Type B pancreatic cell (in vitro differentiated cells): ENCODE data around the gene KIF3B. TPM values are rescaled to one million over a fixed set of nuclear protein-coding genes. Genes with fewer than 3 reads are reported as not detected.

Experiments used
- DNase-seq: peaks from one replicate; pipeline ENCODE4 v3.0.0; 2021; ENCODE audit warnings: mixed read lengths; ENCODE audit not compliant: unreplicated experiment; ENCODE audit errors: extremely low spot score
- H3K27ac Mint-ChIP-seq: 2 replicates; pipeline ENCODE4 v1.8.0; 2021; ENCODE audit warnings: mild to moderate bottlenecking, mixed read lengths
- H3K27me3 Mint-ChIP-seq: 2 replicates; pipeline ENCODE4 v1.8.0; 2021; ENCODE audit warnings: mixed read lengths
- H3K36me3 Mint-ChIP-seq: 2 replicates; pipeline ENCODE4 v1.8.0; 2021; ENCODE audit warnings: mixed read lengths
- H3K4me1 Mint-ChIP-seq: one replicate; pipeline ENCODE4 v1.8.0; 2021; ENCODE audit warnings: mixed read lengths; ENCODE audit not compliant: unreplicated experiment
- H3K4me3 Mint-ChIP-seq: 2 replicates; pipeline ENCODE4 v1.8.0; 2021; ENCODE audit warnings: mild to moderate bottlenecking, mixed read lengths
- H3K9me3 Mint-ChIP-seq: 2 replicates; pipeline ENCODE4 v1.8.0; 2021; ENCODE audit warnings: mixed read lengths
- CTCF ChIP-seq: fragments of 200-600 bp; sonication (generic); conservative IDR thresholded peaks from 2 replicates; pipeline ENCODE4 v1.5.0; 2021; ENCODE audit warnings: antibody characterized with exemption, mild to moderate bottlenecking
- total RNA-seq: library from RNA; stranded (reverse); gene quantifications from 2 replicates; pipeline ENCODE4 v1.2.1, GENCODE V29; 2021; ENCODE audit warnings: low replicate concordance

The KIF3B gene
- total RNA-seq, 1 donor from 2014 or later, result 41.2 TPM

GRCh38 chr20:32359633-32360332 lies 82.3 kb downstream of the KIF3B start:
- Mint-ChIP-seq H3K36me3 (peaks cover 4% of the 10 kb centered on the region), H3K9me3 (no peaks in the 10 kb centered on the region), H3K27me3 (no peaks in the 10 kb centered on the region), H3K27ac (peak overlapping the region; percentile 88), H3K4me3 (peak overlapping the region; percentile 94), H3K4me1 (peaks cover 50% of the 10 kb centered on the region)
- TF ChIP-seq CTCF, result no peak
- DNase-seq, result no peak

- H3K27me3 Mint-ChIP-seq, result no peaks in the 10 kb centered on the region
- TF ChIP-seq CTCF, result no peak
- peak overlapping the region; percentile 88 for H3K27ac Mint-ChIP-seq
- peaks cover 4% of the 10 kb centered on the region for H3K36me3 Mint-ChIP-seq
- peaks cover 52% of the 10 kb centered on the region for H3K4me1 Mint-ChIP-seq
- no peaks in the 10 kb centered on the region for H3K9me3 Mint-ChIP-seq
- DNase-seq, result no peak
- peak overlapping the region; percentile 94 for H3K4me3 Mint-ChIP-seq
These were observed 82.8 kb downstream of the KIF3B start for GRCh38 chr20:32360333-32360634.

- no peak for DNase-seq
- Mint-ChIP-seq H3K27me3 (no peaks in the 10 kb centered on the region), H3K4me3 (peak overlapping the region; percentile 72), H3K36me3 (peaks cover 4% of the 10 kb centered on the region), H3K9me3 (no peaks in the 10 kb centered on the region), H3K27ac (peak overlapping the region; percentile 72), H3K4me1 (peaks cover 62% of the 10 kb centered on the region)
- TF ChIP-seq CTCF, result no peak
These were observed 85.5 kb downstream of the KIF3B start for GRCh38 chr20:32362901-32363364.

GRCh38 chr20:32363492-32363891 lies 86.0 kb downstream of the KIF3B start:
- no peak for TF ChIP-seq CTCF
- no peak overlapping the region for H3K27ac Mint-ChIP-seq
- H3K36me3 Mint-ChIP-seq, result peaks cover 4% of the 10 kb centered on the region
- H3K9me3 Mint-ChIP-seq, result no peaks in the 10 kb centered on the region
- no peak for DNase-seq
- peaks cover 67% of the 10 kb centered on the region for H3K4me1 Mint-ChIP-seq
- H3K27me3 Mint-ChIP-seq, result no peaks in the 10 kb centered on the region
- peak overlapping the region; percentile 9 for H3K4me3 Mint-ChIP-seq

GRCh38 chr20:32364554-32365208 lies 87.2 kb downstream of the KIF3B start:
- DNase-seq, result no peak
- TF ChIP-seq CTCF, result no peak
- H3K36me3 Mint-ChIP-seq, result peaks cover 7% of the 10 kb centered on the region
- no peaks in the 10 kb centered on the region for H3K9me3 Mint-ChIP-seq
- peak overlapping the region; percentile 3 for H3K27ac Mint-ChIP-seq
- H3K4me1 Mint-ChIP-seq, result peaks cover 63% of the 10 kb centered on the region
- H3K4me3 Mint-ChIP-seq, result no peak overlapping the region
- H3K27me3 Mint-ChIP-seq, result no peaks in the 10 kb centered on the region
